Measurements from ENCODE around the gene MAML2.

DNA sequence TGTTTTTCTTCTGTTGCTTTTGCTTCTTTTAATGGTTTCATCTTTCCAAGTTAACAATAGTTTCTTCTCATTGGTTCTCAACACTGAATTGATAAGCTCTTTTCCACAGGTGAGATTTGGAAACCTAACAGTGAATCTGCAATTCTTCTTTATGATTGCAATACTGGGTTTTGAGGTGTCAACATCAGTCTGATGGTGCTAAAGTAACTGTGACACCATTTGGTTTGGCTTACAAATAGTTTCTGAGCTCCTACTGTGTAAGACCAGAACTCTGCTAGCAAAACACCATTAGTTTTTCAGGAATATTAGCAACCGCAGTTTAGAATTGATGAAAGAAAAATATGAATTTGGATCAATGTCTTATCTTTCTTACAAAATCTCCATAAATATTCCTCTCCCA lies 58.6 kb downstream of the MAML2 start:
- TF ChIP-seq EZH2 (IDR thresholded peaks at IDR 0.05; ENCODE audit: low read depth, low read length, severe bottlenecking): no peak
- TF ChIP-seq CBX5 (IDR thresholded peaks at IDR 0.05; ENCODE audit: low read depth, low read length): no peak
- TF ChIP-seq, protein P1, sequence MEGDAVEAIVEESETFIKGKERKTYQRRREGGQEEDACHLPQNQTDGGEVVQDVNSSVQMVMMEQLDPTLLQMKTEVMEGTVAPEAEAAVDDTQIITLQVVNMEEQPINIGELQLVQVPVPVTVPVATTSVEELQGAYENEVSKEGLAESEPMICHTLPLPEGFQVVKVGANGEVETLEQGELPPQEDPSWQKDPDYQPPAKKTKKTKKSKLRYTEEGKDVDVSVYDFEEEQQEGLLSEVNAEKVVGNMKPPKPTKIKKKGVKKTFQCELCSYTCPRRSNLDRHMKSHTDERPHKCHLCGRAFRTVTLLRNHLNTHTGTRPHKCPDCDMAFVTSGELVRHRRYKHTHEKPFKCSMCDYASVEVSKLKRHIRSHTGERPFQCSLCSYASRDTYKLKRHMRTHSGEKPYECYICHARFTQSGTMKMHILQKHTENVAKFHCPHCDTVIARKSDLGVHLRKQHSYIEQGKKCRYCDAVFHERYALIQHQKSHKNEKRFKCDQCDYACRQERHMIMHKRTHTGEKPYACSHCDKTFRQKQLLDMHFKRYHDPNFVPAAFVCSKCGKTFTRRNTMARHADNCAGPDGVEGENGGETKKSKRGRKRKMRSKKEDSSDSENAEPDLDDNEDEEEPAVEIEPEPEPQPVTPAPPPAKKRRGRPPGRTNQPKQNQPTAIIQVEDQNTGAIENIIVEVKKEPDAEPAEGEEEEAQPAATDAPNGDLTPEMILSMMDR (IDR thresholded peaks at IDR 0.05; ENCODE audit: control extremely low read depth in 1 of 3, insufficient read depth in 1 of 3, low read depth in 1 of 3, low read length in 3 of 3): no peak
- no peak for TF ChIP-seq POLR2AphosphoS5 (IDR thresholded peaks at IDR 0.05; ENCODE audit: low read depth, low read length)
- TF ChIP-seq GABPA (IDR thresholded peaks at IDR 0.05; ENCODE audit: borderline replicate concordance, insufficient read depth, low read length): no peak
- no peak for TF ChIP-seq TCF12 (IDR thresholded peaks at IDR 0.05; ENCODE audit: low read depth, low read length)
- no peak for TF ChIP-seq CHD2 (IDR thresholded peaks at IDR 0.05; ENCODE audit: low read length)
- no peak for TF ChIP-seq BACH1 (IDR thresholded peaks at IDR 0.05; ENCODE audit: low read length)
- TF ChIP-seq GTF2F1 (IDR thresholded peaks at IDR 0.05; ENCODE audit: borderline replicate concordance, low read depth, low read length): no peak
- no peak for TF ChIP-seq POLR2A (IDR thresholded peaks at IDR 0.05; ENCODE audit: control extremely low read depth in 1 of 2, low read depth in 2 of 2, low read length in 2 of 2)
- TF ChIP-seq TBP (IDR thresholded peaks at IDR 0.05; ENCODE audit: low read depth, low read length): no peak
- TF ChIP-seq KDM4A (IDR thresholded peaks at IDR 0.05; ENCODE audit: low read depth, low read length, severe bottlenecking): no peak
